Amniotic stem cell (primary cell): ENCODE measurements around the gene SHISA5.
A peak's percentile ranks its signal among the peaks of the same experiment; 100 is the strongest.
"Not testable (repeated sequence)": the region's sequence is repeated elsewhere in the genome, so short reads cannot be mapped to it uniquely, and the experiment has no call there.

Experiments used
- DNase-seq: peaks from one replicate; lab custom pipeline; 2025; lab: John Stamatoyannopoulos, UW

Gene SHISA5

DNA sequence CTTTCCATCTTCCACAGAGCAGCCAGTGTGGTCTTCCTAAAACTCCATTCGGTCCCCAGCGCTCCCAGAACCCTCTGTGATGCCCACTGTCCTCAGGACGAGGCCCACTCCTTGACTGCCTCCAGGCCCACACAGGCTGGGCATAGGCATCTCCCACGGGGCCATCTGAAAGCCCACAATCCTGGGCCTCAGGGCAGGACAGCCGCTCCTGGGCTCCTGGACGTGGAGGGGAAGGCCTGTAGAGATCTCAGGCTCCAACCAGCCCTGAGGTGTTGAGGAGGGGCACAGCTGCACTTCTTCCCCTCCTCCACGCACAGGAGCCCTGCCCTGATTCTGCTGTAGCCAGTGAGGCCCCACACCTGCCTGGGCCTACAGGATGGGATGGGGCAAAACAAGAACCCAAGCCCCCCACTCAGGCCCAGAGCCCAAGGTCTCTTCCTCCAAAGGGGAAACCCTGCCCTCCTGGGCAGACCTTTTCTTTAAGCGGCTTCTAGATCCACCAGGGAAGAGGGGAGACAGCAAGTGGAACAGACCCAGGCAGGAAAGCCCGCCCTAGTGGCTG is 25.9 kb downstream of the SHISA5 start:
- no peak for DNase-seq

DNA sequence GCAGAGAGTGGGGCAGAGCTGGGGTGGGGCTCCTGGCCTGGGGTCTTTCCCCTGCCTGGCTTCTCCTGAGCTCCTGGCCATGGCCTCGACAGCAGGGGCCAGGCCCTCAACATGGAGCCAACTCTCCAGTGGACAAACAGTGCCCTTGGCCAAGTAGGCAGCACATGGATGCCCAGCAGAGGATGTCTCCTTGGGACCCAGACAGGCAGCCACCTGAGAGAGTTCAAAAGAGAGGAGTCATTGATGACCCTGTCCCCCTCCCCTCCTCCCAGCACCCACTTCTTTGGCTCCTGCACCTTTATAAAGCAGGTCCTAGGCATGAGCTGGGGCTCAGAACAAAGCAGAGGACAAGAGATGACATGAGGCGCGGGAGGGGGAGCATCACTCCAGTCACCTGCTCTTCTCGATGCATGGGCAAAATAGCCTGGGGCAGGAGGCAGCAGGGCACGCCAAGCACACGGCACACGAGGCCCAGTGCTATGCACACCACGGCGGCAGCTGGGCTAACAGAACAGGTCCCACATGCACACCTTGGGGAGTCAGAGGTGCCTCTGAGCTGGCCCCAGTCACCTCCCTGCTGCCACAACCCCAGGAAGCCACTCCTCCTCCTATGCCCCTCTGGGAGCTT is 27.4 kb downstream of the SHISA5 start:
- DNase-seq: no peak

GRCh38 chr3:48475188-48475587 is 28.8 kb downstream of the SHISA5 start:
- DNase-seq: no peak

DNA sequence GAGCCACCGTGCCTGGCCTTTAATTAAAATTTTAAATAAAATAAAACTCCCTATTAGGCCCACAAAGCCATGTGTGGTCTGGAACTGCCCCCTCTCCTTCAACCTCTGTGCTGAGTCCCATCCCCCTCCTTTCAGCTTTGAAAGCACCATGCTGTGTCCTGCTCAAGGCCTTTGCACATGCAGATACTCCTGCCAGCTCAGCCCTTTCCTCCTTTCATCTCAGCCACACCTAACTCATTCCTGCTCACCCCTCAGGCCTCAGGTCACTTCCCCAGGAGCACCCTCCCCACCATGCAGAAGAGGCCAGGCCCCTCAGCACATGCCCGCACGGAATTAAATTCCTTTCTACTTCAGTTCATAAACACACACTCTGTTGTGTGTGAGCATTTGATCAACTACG is 29.4 kb downstream of the SHISA5 start:
- DNase-seq: no peak

GRCh38 chr3:48474031-48474430 is 29.9 kb downstream of the SHISA5 start:
- DNase-seq: not testable (repeated sequence)

- DNase-seq: no peak
Measured at GRCh38 chr3:48473617-48473952, 30.4 kb downstream of the SHISA5 start.

- peak; percentile 92 for DNase-seq
Measured at GRCh38 chr3:48472923-48473616, 30.9 kb downstream of the SHISA5 start.

DNA sequence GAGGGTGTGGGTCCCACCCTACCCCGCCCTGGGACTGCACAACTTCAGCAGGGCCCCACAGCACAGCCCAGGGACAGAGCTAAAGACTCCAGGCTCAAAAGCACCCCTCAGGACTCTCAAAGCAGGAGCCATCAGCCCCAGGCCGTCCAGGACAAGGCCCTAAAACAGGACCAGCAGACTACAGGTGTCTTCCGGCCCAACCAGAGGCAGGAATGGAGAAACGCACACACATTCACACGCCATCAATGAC is 31.4 kb downstream of the SHISA5 start:
- peak; percentile 53 for DNase-seq

- no peak for DNase-seq
Measured at GRCh38 chr3:48470286-48470685, 33.7 kb downstream of the SHISA5 start.

DNA sequence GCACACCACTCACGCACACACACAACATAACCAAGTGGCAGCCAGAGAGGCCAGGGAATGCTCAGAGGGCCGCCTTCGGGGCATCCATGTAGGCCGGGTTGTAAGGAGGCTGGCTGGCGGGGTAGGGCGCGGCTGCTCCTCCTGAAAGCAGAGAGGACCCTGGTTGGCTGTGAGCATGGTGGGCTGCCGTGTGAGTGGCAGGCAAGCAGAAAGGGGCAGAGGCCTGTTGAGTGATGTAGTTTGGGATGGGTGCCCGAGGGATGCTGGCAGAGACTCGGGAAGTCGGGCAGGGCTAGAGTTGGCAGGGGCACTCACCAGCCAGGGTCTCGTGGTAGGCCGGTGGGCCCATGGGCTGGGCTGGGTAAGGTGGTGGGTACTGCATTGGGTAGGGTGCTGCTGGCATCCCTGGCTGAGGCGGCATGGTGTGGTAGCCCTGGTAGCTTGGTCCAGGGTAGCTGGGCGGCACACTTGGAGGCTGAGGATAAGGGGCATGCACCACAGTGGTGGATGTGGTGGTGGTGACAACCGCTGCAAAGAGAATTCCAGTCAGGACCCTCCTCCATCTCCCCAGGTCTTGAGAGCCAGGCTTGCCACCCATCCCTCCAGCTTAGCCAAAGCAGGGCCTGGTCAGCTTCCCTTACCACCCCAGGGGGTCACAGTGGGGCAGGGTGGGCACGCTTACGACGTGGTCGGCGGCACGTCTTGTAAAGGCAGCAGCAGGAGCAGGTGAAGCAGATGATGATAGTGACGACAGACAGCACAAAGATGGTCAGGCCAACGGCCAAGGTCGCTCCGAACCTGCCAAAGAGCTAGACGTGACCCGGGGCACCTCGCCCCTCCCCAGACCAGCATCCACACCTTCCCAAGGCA is 34.7 kb downstream of the SHISA5 start:
- no peak for DNase-seq

DNA sequence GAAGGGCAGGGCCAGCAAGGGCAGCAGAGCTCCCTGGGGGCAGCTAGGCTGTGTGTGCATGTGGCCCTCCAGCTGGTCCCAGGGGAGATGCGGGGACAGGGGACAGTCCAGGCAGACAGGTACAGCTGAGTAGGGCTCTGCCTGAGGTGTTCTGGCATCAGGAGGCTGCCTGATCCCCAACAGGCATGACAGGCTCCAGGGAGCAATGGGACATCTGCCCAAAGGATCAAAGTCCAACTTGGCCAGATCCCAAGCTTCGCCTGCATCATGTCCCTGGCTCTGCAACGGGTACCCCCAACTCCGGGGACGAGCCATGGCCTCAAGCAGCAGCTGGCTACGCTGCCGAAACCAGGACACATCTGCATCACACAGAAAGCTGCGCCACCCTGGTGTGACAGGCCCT is 35.6 kb downstream of the SHISA5 start:
- no peak for DNase-seq

GRCh38 chr3:48467473-48468267 is 36.3 kb downstream of the SHISA5 start:
- no peak for DNase-seq

- DNase-seq: no peak
Measured at GRCh38 chr3:48467110-48467454, 36.9 kb downstream of the SHISA5 start.

DNA sequence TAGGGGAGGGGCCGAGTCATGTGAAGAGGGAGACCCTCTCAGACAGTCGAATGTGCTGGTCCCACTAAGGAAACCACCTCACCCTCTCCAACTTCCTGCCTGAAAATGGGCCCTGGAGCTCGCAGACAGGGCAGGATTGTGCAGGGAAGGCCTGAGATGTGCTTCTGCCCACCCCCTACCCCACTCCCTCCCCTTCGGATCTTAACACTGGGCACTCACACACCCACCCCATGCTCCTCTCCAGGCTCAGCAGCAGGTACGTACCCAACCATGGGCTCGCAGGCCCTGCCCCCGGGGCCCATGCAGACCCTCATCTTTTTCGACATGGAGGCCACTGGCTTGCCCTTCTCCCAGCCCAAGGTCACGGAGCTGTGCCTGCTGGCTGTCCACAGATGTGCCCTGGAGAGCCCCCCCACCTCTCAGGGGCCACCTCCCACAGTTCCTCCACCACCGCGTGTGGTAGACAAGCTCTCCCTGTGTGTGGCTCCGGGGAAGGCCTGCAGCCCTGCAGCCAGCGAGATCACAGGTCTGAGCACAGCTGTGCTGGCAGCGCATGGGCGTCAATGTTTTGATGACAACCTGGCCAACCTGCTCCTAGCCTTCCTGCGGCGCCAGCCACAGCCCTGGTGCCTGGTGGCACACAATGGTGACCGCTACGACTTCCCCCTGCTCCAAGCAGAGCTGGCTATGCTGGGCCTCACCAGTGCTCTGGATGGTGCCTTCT is 37.4 kb downstream of the SHISA5 start:
- no peak for DNase-seq

DNA sequence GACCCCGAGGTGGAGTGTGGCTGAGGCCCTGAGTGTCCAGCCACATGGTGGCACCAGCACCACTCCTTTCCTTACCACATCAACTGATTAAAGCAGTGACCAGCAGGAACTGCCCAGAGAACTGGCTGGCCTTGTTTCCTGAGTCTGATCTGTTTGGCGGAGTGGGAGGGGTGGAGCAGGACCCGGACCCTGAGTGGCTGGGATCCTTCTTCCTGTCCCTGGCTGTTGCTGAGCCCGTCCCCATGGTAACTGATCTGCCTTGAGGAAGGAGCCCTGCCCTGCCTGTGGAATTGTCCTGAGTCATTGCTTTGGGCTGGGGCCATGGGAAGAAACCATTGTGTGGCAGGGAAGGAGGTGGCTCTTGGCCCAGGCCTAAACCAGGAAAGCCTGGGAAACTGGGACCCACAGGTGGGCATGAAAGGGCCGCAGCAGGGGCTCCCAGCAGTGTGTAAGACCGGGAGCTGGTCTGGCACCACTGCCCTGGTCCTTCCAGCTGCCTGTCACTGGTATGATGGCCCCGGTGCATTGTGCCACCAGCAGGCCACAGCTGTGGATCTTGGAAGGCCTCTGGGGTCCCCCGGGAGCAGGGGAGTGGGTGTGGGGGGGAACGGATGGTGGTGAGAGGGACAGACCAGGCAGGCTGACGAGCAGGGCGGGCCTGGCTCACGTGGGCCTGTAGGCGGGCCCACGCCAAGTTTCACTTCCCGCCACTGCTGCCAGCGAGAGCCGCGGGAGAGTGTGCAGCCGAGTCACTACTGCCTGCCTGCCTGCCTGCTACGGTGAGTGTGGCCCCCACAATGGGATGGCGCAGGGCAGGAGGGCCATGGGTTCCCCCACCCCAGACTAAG is 38.2 kb downstream of the SHISA5 start:
- peak; percentile 100 for DNase-seq

DNA sequence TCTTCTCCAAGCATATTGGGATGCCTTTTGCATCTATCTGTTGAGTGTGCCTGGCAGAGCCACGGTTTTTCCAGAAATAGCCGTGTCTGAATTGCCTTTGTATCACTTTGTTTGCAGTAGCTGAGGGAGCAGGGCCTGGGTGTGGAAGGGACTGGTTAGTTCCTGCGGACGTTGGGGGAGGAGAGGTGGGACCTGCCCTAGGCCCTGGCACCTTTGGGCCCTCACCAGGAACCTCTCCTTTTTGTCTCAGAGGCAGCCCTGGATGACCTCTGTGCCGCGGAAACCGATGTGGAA is 38.8 kb downstream of the SHISA5 start:
- no peak for DNase-seq

- DNase-seq: no peak
Measured at GRCh38 chr3:48464713-48465221, 39.2 kb downstream of the SHISA5 start.

- no peak for DNase-seq
Measured at GRCh38 chr3:48463703-48464102, 40.3 kb downstream of the SHISA5 start.

DNA sequence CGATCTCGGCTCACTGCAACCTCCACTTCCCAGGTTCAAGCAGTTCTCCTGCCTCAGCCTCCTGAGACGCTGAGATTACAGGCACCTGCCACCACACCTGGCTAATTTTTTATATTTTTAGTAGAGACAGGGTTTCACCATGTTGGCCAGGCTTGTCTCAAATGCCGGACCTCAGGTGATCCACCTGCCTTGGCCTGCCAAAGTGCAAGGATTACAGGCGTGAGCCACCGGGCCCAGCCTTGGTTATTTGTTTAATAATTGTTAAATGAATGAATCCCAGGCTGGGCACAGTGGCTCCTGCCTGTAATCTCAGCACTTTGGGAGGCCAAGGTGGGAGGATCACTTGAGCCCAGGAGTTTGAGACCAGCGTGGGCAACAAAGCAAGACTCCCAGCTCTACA is 42.2 kb downstream of the SHISA5 start:
- not testable (repeated sequence) for DNase-seq

DNA sequence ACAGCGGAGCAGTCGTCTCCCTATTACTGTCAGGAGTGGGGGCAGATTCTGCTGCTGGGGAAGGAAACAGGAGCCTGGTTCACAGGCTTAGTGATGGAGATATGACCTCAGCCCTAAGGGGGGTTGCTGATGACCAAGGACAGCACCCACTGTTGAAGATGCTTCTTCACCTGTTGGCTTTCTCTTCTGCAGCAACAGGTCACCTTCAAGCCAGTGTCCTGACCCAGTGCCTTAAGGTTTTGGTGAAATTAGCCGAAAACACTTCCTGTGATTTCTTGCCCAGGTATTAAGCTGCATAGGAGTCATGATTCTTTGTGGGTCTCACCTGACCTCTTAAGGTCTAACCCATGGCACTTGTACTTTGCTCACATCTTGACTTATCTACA is 43.5 kb downstream of the SHISA5 start:
- DNase-seq: no peak
